Activated CD4-positive, alpha-beta T cell treated with anti-CD3 and anti-CD28 coated beads, Interleukin-2, amount 50 U/mL, for 4 hours (primary cell): ENCODE measurements around the gene PRM1.

ENCODE experiments used
- DNase-seq, 2 experiments: peaks; one replicate each; pipeline ENCODE4 v3.0.0-alpha.2; 2020

The PRM1 gene

DNA sequence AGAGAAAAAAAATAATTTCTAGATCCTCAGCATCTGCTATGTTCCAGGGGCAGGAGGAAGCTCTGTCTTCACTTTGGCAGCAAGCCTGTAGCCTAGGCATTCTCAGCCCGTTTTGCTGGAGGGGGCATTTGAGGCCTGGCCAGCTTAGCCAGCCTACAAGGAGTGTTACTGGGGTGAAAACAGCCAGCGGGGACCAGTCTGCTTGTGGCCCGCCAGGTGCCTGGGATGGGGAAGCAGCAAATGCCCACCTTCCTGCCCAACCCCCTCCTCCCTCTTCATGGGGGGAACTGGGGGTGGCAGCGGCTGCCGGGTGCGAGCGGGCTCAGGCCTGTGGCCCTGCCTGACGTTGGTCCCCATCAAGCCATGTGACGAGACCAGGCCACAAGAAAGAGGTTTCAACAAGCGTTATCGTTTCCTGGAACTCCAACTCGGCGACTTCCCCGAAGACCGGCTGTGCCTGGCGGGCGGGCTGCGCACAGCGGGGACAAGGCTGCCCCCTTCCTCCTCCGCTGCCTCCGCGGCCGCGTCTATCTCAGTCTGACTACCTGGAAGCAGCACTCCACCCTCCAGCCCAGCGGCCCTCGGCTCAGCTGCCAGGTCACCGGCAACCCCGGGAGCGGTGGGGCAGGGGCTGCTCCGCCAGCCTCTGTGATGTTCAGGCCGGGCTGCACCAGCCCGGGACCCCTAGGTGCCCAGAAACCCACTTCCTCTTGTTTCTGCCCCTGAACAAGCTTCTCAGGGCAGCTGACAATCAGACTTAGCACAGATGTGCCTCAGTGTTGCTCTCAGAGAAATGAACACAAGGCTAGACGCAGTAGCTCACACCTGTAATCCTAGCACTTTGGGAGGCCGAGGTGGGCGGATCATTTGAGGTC is 48.0 kb downstream of the PRM1 start:
- DNase-seq, result peak; percentile 89 to 90

GRCh38 chr16:11232302-11232851 is 48.8 kb downstream of the PRM1 start:
- DNase-seq, result no peak

- DNase-seq, result no peak
Observed at GRCh38 chr16:11231367-11231970, 49.7 kb downstream of the PRM1 start.
